Smooth muscle cell (in vitro differentiated cells): ENCODE data around the gene FMNL2. TPM values are rescaled to one million over a fixed set of nuclear protein-coding genes. Genes with fewer than 3 reads are reported as not detected.
"Not testable (repeated sequence)": the region's sequence is repeated elsewhere in the genome, so short reads cannot be mapped to it uniquely, and the experiment has no call there.

Source experiments
- DNase-seq: peaks from one replicate; lab custom pipeline; 2025; ENCODE audit not compliant: unreplicated experiment; lab: John Stamatoyannopoulos, UW
- H2AFZ ChIP-seq: fragments of 200-600 bp; sonication (generic); 2 replicates; pipeline ENCODE4 v1.6.0; 2016; ENCODE audit warnings: antibody characterized with exemption, low read depth, mild to moderate bottlenecking
- H3F3A ChIP-seq: fragments of 200-600 bp; sonication (generic); 2 replicates; pipeline ENCODE4 v1.6.0; 2017; ENCODE audit warnings: antibody characterized with exemption, low read depth
- H3K27ac ChIP-seq: fragments of 200-600 bp; sonication (generic); 2 replicates; pipeline ENCODE4 v1.5.1; 2016; ENCODE audit warnings: low read depth, mild to moderate bottlenecking
- H3K27me3 ChIP-seq: fragments of 200-600 bp; sonication (generic); 2 replicates; pipeline ENCODE4 v1.6.1; 2016; ENCODE audit warnings: low read depth, mild to moderate bottlenecking
- H3K36me3 ChIP-seq: fragments of 200-600 bp; sonication (generic); 2 replicates; pipeline ENCODE4 v1.5.1; 2016; ENCODE audit warnings: low read depth
- H3K4me1 ChIP-seq: fragments of 200-600 bp; sonication (generic); 2 replicates; pipeline ENCODE4 v1.5.1; 2016; ENCODE audit warnings: low read depth
- H3K4me2 ChIP-seq: fragments of 200-600 bp; sonication (generic); 2 replicates; pipeline ENCODE4 v1.6.0; 2016; ENCODE audit warnings: mild to moderate bottlenecking
- H3K4me3 ChIP-seq: fragments of 200-600 bp; sonication (generic); 2 replicates; pipeline ENCODE4 v1.5.1; 2016; ENCODE audit warnings: mild to moderate bottlenecking
- H3K79me2 ChIP-seq: fragments of 200-600 bp; sonication (generic); 2 replicates; pipeline ENCODE4 v1.6.0; 2016; ENCODE audit warnings: low read depth, mild to moderate bottlenecking
- H3K9ac ChIP-seq: fragments of 200-600 bp; sonication (generic); 2 replicates; pipeline ENCODE4 v1.6.0; 2016; ENCODE audit warnings: low read depth
- H3K9me3 ChIP-seq: fragments of 200-600 bp; sonication (generic); replicated peaks from 2 replicates; pipeline ENCODE4 v1.5.1; 2016; ENCODE audit warnings: low read depth
- H4K20me1 ChIP-seq: fragments of 200-600 bp; sonication (generic); 2 replicates; pipeline ENCODE4 v1.6.0; 2016; ENCODE audit warnings: low read depth
- WGBS: methylation state at CpG from one replicate; pipeline ENCODE4 v1.1.7; 2016; ENCODE audit warnings: low lambda C conversion rate; 5-methylcytosine and 5-hydroxymethylcytosine counted together
- polyA plus RNA-seq: library from polyadenylated mRNA; unstranded; fragments of >200 nt; fragmentation: Nextera tagmentation; extraction: Ambion mirVana; gene quantifications from 2 replicates; pipeline ENCODE4 v1.2.1, GENCODE V29; 2016
- total RNA-seq: library from RNA; depleted of rRNA; stranded (reverse); fragments of >200 nt; gene quantifications from 2 replicates; pipeline ENCODE4 v1.2.3, GENCODE V29; 2014
- TF ChIP-seq, protein P1 (sequence below): fragments of 200-600 bp; sonication (generic); IDR thresholded peaks from 2 replicates; pipeline ENCODE4 v1.5.1; 2017; ENCODE audit warnings: borderline replicate concordance, mild to moderate bottlenecking, antibody characterized with exemption; ENCODE audit not compliant: insufficient read depth, poor library complexity, severe bottlenecking

The FMNL2 gene
- total and polyA plus RNA-seq, 2 experiments from 2014 or later = 7.4 to 37.3 TPM

DNA sequence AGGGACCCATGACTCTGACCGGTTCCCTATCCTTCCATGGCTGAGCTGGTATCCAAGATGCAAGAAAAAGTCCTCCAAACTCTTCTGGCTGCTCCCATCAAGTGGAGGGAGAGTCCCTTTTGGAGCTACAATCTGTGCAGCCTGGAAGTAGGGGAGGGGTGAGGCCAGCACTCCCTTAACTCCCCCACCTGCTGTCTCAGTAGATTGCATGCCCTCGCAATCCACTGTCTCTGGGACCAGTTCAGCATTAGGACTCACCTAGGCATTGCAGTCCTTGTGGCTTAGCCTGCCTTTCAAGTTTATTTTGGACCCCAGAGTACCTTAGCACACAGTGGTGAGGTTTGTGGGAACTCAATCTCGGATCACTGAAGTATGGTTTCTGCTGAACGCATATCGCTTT is 14.2 kb upstream of the FMNL2 start:
- 89% methylated on average over 5 of the region's 5 CpGs for WGBS
- Histone ChIP-seq H3K4me3 (no peak overlapping the region), H3K4me2 (no peak overlapping the region), H4K20me1 (no peaks in the 10 kb centered on the region), H2AFZ (no peak overlapping the region), H3K27me3 (no peaks in the 10 kb centered on the region), H3K36me3 (no peaks in the 10 kb centered on the region), H3K27ac (no peak overlapping the region), H3F3A (no peaks in the 10 kb centered on the region), H3K9ac (no peak overlapping the region), H3K9me3 (no peaks in the 10 kb centered on the region), H3K79me2 (no peaks in the 10 kb centered on the region), H3K4me1 (no peaks in the 10 kb centered on the region)
- TF ChIP-seq, protein P1, sequence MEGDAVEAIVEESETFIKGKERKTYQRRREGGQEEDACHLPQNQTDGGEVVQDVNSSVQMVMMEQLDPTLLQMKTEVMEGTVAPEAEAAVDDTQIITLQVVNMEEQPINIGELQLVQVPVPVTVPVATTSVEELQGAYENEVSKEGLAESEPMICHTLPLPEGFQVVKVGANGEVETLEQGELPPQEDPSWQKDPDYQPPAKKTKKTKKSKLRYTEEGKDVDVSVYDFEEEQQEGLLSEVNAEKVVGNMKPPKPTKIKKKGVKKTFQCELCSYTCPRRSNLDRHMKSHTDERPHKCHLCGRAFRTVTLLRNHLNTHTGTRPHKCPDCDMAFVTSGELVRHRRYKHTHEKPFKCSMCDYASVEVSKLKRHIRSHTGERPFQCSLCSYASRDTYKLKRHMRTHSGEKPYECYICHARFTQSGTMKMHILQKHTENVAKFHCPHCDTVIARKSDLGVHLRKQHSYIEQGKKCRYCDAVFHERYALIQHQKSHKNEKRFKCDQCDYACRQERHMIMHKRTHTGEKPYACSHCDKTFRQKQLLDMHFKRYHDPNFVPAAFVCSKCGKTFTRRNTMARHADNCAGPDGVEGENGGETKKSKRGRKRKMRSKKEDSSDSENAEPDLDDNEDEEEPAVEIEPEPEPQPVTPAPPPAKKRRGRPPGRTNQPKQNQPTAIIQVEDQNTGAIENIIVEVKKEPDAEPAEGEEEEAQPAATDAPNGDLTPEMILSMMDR = no peak
- no peak for DNase-seq

DNA sequence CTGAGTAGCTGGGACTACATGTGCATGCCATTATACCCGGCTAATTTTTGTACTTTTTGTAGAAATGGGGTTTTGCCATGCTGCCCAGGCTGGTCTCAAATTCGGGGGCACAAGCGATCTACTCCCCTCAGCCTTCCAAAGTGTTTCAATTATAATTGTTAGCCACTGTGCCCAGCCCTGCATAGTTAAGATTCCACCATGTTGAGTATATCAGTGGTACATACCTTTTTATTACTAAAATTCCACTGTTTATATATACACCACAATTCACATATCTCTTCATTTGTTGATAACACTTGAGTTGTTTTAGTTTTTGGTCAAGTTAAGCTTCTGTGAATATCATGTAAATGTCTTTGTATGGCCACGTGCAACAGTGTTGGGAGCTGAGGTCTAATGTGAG is 12.8 kb upstream of the FMNL2 start:
- no peak for DNase-seq
- no peaks in the 10 kb centered on the region for H3K79me2 ChIP-seq
- 87% methylated on average over 4 of the region's 4 CpGs for WGBS
- no peak overlapping the region for H3K27ac ChIP-seq
- TF ChIP-seq, protein P1 = no peak
- no peak overlapping the region for H3K4me3 ChIP-seq
- H4K20me1 ChIP-seq = no peaks in the 10 kb centered on the region
- no peaks in the 10 kb centered on the region for H3K4me1 ChIP-seq
- no peak overlapping the region for H3K4me2 ChIP-seq
- H3K36me3 ChIP-seq = no peaks in the 10 kb centered on the region
- H2AFZ ChIP-seq = no peak overlapping the region
- no peaks in the 10 kb centered on the region for H3F3A ChIP-seq
- H3K9me3 ChIP-seq = no peaks in the 10 kb centered on the region
- H3K27me3 ChIP-seq = no peaks in the 10 kb centered on the region
- no peak overlapping the region for H3K9ac ChIP-seq

DNA sequence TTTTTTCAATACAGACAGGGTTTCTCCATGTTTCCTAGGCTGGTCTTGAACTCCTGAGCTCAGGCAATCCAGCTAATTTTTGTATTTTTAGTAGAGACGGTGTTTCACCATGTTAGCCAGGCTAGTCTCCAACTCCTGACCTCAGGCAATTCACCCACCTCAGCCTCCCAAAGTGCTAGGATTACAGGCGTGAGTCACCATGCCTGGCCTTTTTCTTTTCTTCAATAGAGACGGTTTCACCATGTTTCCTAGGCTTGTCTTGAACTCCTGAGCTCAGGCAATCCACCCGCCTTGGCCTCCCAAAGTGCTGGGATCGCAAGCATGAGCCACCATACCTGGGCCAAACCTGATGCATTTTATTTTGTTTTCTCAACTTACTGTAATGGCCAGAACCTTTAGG is 9.8 kb upstream of the FMNL2 start:
- not testable (repeated sequence) for H3K27ac ChIP-seq, H4K20me1 ChIP-seq, H3K4me2 ChIP-seq, DNase-seq, H3K9me3 ChIP-seq, H2AFZ ChIP-seq, H3K36me3 ChIP-seq, H3K4me3 ChIP-seq, H3K79me2 ChIP-seq, H3K4me1 ChIP-seq, H3K27me3 ChIP-seq, H3F3A ChIP-seq, H3K9ac ChIP-seq
- 71% methylated on average over 5 of the region's 5 CpGs for WGBS

DNA sequence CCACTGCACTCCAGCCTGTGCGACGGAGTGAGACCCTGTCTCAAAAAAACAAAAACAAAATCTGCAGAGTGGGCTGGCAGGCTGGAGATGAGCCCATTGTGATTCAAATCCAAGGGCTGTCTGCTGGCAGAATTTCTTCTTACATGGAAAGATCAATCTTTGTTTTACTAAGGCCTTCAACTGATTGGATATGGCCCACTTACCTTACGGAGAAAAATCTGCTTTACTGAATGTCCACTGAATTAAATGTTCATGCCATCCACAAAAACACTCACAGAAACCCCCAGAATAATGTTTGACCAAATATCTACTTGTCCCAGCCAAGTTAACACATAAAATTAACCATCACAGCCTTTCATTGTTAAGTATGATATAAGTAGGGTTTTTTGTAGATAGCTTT is 8.3 kb upstream of the FMNL2 start:
- TF ChIP-seq, protein P1 = no peak
- Histone ChIP-seq H3K4me3 (no peak overlapping the region), H3F3A (no peaks in the 10 kb centered on the region), H3K9me3 (no peaks in the 10 kb centered on the region), H3K9ac (no peak overlapping the region), H3K27me3 (no peaks in the 10 kb centered on the region), H3K4me2 (no peak overlapping the region), H2AFZ (no peak overlapping the region), H3K36me3 (no peaks in the 10 kb centered on the region), H3K4me1 (no peaks in the 10 kb centered on the region), H4K20me1 (no peaks in the 10 kb centered on the region), H3K79me2 (no peaks in the 10 kb centered on the region), H3K27ac (no peak overlapping the region)
- DNase-seq = no peak
- 98% methylated on average over 3 of the region's 3 CpGs for whole genome bisulfite sequencing
